ELF-1 (cell line): ENCODE data around the gene RBM28.

Experiments used
- DNase-seq: peaks from one replicate; pipeline ENCODE4 v3.0.0-alpha.2; 2016; ENCODE audit warnings: low read depth, low spot score

Gene RBM28

GRCh38 chr7:128343554-128344430, at the start of gene RBM28:
TSS of gene RBM28 (minus strand) at chr7:128343908. CDS start at chr7:128343793, 115 bp downstream.
- peak; percentile 96 for DNase-seq

GRCh38 chr7:128392446-128393327, 49.0 kb upstream of the RBM28 start:
- no peak for DNase-seq

GRCh38 chr7:128391805-128392204, 48.1 kb upstream of the RBM28 start:
- no peak for DNase-seq

- no peak for DNase-seq
These were observed 47.3 kb upstream of the RBM28 start for GRCh38 chr7:128390871-128391565.

GRCh38 chr7:128389618-128390329, 46.1 kb upstream of the RBM28 start:
- peak; percentile 68 for DNase-seq

- peak; percentile 21 for DNase-seq
These were observed 45.4 kb upstream of the RBM28 start for GRCh38 chr7:128389085-128389617.

GRCh38 chr7:128388145-128388485, 44.4 kb upstream of the RBM28 start:
- no peak for DNase-seq

GRCh38 chr7:128387216-128388144, 43.8 kb upstream of the RBM28 start:
- DNase-seq, result peak; percentile 95

- no peak for DNase-seq
These were observed 42.5 kb upstream of the RBM28 start for GRCh38 chr7:128385988-128386925.

- no peak for DNase-seq
These were observed 41.0 kb upstream of the RBM28 start for GRCh38 chr7:128384726-128385125.

GRCh38 chr7:128383776-128384175, 40.1 kb upstream of the RBM28 start:
- DNase-seq, result peak; percentile 48

GRCh38 chr7:128381161-128381821, 37.6 kb upstream of the RBM28 start:
- peak; percentile 79 for DNase-seq

- DNase-seq, result no peak
These were observed 36.9 kb upstream of the RBM28 start for GRCh38 chr7:128380483-128381106.

- DNase-seq, result no peak
These were observed 36.3 kb upstream of the RBM28 start for GRCh38 chr7:128379900-128380479.

- no peak for DNase-seq
These were observed 34.9 kb upstream of the RBM28 start for GRCh38 chr7:128378637-128379036.

- DNase-seq, result no peak
These were observed 32.4 kb upstream of the RBM28 start for GRCh38 chr7:128376077-128376476.

GRCh38 chr7:128374041-128374440, 30.3 kb upstream of the RBM28 start:
- DNase-seq, result no peak
